ENCODE data around the gene PTPN14. TPM values are rescaled to one million over a fixed set of nuclear protein-coding genes. Genes with fewer than 3 reads are reported as not detected.

PTPN14 gene
- total RNA-seq, 1 experiment from 2014 or later = 88.4 TPM

DNA sequence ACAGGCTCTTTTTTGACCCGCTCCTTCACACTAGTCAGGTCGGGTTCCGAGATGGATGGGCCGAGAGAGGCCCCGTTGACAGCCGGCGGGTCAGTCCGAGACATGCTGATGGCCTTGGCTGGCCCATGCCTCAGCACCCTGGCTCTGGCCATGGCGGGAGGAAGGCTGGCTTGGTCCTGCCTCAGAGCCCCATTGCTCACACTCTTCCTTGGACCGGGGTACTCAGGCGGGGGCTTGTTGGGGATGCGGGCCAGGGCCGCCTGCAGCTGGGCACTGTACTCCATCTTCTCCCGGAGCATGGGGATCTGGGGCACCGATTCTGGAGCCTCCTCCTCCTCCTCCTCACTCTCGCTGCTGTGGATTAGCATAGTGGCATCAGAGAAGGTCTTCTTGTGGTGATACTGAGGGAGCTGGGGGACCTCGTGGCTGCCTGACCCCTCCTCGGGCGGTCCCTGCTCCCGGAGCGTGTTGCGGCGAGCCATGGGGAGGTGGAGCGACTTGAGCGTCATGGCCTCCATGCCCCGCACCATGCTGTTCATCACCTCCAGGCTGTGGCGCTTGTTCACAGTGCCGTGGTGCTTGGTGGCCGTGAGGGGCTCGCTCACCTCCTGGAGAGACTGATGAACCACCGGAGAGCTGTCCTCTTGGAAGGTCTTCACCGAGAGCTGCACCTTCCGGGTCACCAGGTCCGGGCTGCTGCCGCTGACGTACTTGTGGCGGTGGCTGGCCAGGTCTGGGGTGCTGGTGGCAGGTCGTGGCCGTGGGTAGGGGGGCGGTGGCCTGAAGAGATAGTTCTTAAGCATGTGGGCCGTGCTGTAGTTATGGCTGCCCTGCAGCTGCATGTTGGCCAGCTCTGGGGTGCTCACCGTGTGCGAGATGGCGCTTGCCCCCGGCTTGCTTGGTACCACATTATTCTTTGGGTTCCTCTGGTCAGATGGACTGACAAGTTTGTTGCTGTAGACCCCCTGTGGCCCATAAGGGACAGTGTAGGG, 167.7 kb downstream of the PTPN14 start:
- ChIA-PET CTCF (no interaction called here), POLR2A (no interaction called here)
- peaks cover 42% of the 10 kb centered on the region for H3K36me3 Mint-ChIP-seq
- no peak for DNase-seq (ENCODE audit: low spot score)
- H3K4me3 Mint-ChIP-seq = no peak overlapping the region
- peaks cover 29% of the 10 kb centered on the region for H3K4me1 Mint-ChIP-seq
- no peak for ATAC-seq
- H3K27me3 Mint-ChIP-seq (ENCODE audit: low read depth) = no peaks in the 10 kb centered on the region
- H3K27ac Mint-ChIP-seq = no peak overlapping the region; the same call in 1 of the 2 replicates
- no peak for TF ChIP-seq ZNF219 (CRISPR knock-in tag; IDR thresholded peaks at IDR 0.05; ENCODE audit: borderline replicate concordance)
- H3K9me3 Mint-ChIP-seq = no peaks in the 10 kb centered on the region

GRCh38 chr1:214380986-214381695, 170.3 kb downstream of the PTPN14 start:
- Mint-ChIP-seq H3K9me3 (no peaks in the 10 kb centered on the region), H3K27ac (peak overlapping the region; percentile 87), H3K4me1 (peaks cover 28% of the 10 kb centered on the region), H3K36me3 (peaks cover 40% of the 10 kb centered on the region), H3K4me3 (no peak overlapping the region), H3K27me3 (ENCODE audit: low read depth) (no peaks in the 10 kb centered on the region)
- no peak for ATAC-seq
- no peak for TF ChIP-seq ZNF219 (CRISPR knock-in tag; IDR thresholded peaks at IDR 0.05; ENCODE audit: borderline replicate concordance)
- TF ChIP-seq ZMAT4 (CRISPR knock-in tag; IDR thresholded peaks at IDR 0.05) = no peak
- no peak for TF ChIP-seq ZNF671 (CRISPR knock-in tag; IDR thresholded peaks at IDR 0.05)
- TF ChIP-seq JAZF1 (CRISPR knock-in tag; IDR thresholded peaks at IDR 0.05) = no peak
- TF ChIP-seq TP53 (CRISPR knock-in tag; IDR thresholded peaks at IDR 0.05) = no peak
- TF ChIP-seq, protein P1, sequence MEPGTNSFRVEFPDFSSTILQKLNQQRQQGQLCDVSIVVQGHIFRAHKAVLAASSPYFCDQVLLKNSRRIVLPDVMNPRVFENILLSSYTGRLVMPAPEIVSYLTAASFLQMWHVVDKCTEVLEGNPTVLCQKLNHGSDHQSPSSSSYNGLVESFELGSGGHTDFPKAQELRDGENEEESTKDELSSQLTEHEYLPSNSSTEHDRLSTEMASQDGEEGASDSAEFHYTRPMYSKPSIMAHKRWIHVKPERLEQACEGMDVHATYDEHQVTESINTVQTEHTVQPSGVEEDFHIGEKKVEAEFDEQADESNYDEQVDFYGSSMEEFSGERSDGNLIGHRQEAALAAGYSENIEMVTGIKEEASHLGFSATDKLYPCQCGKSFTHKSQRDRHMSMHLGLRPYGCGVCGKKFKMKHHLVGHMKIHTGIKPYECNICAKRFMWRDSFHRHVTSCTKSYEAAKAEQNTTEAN (CRISPR knock-in tag; IDR thresholded peaks at IDR 0.05) = no peak
- no peak for TF ChIP-seq ERG (CRISPR knock-in tag; IDR thresholded peaks at IDR 0.05)
- TF ChIP-seq PRRX2 (CRISPR knock-in tag; IDR thresholded peaks at IDR 0.05) = no peak
- no peak for DNase-seq (ENCODE audit: low spot score)
- POLR2A ChIA-PET = no interaction called here
- CTCF ChIA-PET = interaction anchor here (1.6 to 1.8 kb wide), 3 partner anchors 7 to 49 kb away, joined by 3 to 11 read pairs (median 8); no protein-coding TSS in a partner anchor

GRCh38 chr1:214380396-214380795, 171.0 kb downstream of the PTPN14 start:
- POLR2A ChIA-PET = interaction anchor here (0.5 kb wide), 1 partner anchor 121 kb away, joined by 6 read pairs; no protein-coding TSS in a partner anchor
- no peak for TF ChIP-seq TP53 (CRISPR knock-in tag; IDR thresholded peaks at IDR 0.05)
- Mint-ChIP-seq H3K27me3 (ENCODE audit: low read depth) (no peaks in the 10 kb centered on the region), H3K27ac (peak overlapping the region; percentile 87), H3K4me3 (no peak overlapping the region), H3K4me1 (peaks cover 28% of the 10 kb centered on the region), H3K9me3 (no peaks in the 10 kb centered on the region), H3K36me3 (peaks cover 46% of the 10 kb centered on the region)
- DNase-seq (ENCODE audit: low spot score) (no peak), ATAC-seq (peak; percentile 79)
- CTCF ChIA-PET = interaction anchor here (1.6 to 1.8 kb wide), 3 partner anchors 8 to 48 kb away, joined by 3 to 11 read pairs (median 8); no protein-coding TSS in a partner anchor

GRCh38 chr1:214379236-214379970, 172.0 kb downstream of the PTPN14 start:
- no peaks in the 10 kb centered on the region for H3K27me3 Mint-ChIP-seq (ENCODE audit: low read depth)
- ChIA-PET POLR2A (no interaction called here), CTCF (interaction anchor here (0.9 to 1.8 kb wide), 4 partner anchors 9 to 62 kb away, joined by 3 to 11 read pairs (median 6); no protein-coding TSS in a partner anchor)
- H3K4me1 Mint-ChIP-seq = peaks cover 28% of the 10 kb centered on the region
- ATAC-seq = no peak; the same call in none of the 2 replicates
- no peak for DNase-seq (ENCODE audit: low spot score)
- peak overlapping the region; percentile 87 for H3K27ac Mint-ChIP-seq
- peaks cover 42% of the 10 kb centered on the region for H3K36me3 Mint-ChIP-seq
- no peaks in the 10 kb centered on the region for H3K9me3 Mint-ChIP-seq
- H3K4me3 Mint-ChIP-seq = no peak overlapping the region
- TF ChIP-seq E2F5 (CRISPR knock-in tag; IDR thresholded peaks at IDR 0.05) (no peak), NFE2L1 (CRISPR knock-in tag; IDR thresholded peaks at IDR 0.05) (no peak), TEAD4 (CRISPR knock-in tag; IDR thresholded peaks at IDR 0.05) (no peak), PRRX2 (CRISPR knock-in tag; IDR thresholded peaks at IDR 0.05) (no peak), CREB1 (CRISPR knock-in tag; IDR thresholded peaks at IDR 0.05) (no peak), ZBTB21 (CRISPR knock-in tag; IDR thresholded peaks at IDR 0.05; ENCODE audit: borderline replicate concordance) (no peak), KAT7 (CRISPR knock-in tag; IDR thresholded peaks at IDR 0.05; ENCODE audit: borderline replicate concordance) (no peak), ELF4 (CRISPR knock-in tag; IDR thresholded peaks at IDR 0.05; ENCODE audit: low read depth) (no peak)
- TF ChIP-seq, protein P2, sequence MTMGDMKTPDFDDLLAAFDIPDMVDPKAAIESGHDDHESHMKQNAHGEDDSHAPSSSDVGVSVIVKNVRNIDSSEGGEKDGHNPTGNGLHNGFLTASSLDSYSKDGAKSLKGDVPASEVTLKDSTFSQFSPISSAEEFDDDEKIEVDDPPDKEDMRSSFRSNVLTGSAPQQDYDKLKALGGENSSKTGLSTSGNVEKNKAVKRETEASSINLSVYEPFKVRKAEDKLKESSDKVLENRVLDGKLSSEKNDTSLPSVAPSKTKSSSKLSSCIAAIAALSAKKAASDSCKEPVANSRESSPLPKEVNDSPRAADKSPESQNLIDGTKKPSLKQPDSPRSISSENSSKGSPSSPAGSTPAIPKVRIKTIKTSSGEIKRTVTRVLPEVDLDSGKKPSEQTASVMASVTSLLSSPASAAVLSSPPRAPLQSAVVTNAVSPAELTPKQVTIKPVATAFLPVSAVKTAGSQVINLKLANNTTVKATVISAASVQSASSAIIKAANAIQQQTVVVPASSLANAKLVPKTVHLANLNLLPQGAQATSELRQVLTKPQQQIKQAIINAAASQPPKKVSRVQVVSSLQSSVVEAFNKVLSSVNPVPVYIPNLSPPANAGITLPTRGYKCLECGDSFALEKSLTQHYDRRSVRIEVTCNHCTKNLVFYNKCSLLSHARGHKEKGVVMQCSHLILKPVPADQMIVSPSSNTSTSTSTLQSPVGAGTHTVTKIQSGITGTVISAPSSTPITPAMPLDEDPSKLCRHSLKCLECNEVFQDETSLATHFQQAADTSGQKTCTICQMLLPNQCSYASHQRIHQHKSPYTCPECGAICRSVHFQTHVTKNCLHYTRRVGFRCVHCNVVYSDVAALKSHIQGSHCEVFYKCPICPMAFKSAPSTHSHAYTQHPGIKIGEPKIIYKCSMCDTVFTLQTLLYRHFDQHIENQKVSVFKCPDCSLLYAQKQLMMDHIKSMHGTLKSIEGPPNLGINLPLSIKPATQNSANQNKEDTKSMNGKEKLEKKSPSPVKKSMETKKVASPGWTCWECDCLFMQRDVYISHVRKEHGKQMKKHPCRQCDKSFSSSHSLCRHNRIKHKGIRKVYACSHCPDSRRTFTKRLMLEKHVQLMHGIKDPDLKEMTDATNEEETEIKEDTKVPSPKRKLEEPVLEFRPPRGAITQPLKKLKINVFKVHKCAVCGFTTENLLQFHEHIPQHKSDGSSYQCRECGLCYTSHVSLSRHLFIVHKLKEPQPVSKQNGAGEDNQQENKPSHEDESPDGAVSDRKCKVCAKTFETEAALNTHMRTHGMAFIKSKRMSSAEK (CRISPR knock-in tag; IDR thresholded peaks at IDR 0.05; ENCODE audit: borderline replicate concordance) = no peak
